ENCODE results near the gene TRAK2.

- TF ChIP-seq EZH2 (IDR thresholded peaks at IDR 0.05; ENCODE audit: low read depth) (no peak), CTCF (conservative IDR thresholded peaks at IDR 0.05) (no peak)
These were observed 46.5 kb downstream of the TRAK2 start for GRCh38 chr2:201404699-201405280.

Measured in PC-9 (cell line).